Kidney epithelial cell (primary cell): ENCODE results near the gene LEF1. TPM values are rescaled to one million over a fixed set of nuclear protein-coding genes. Genes with fewer than 3 reads are reported as not detected.

ENCODE experiments used
- DNase-seq: peaks from one replicate; pipeline ENCODE4 v3.0.0-alpha.2; 2010; ENCODE audit warnings: low read depth
- H3K27me3 ChIP-seq: 2 replicates; pipeline ENCODE4 v1.6.0; 2011; ENCODE audit warnings: low read length; ENCODE audit not compliant: control insufficient read depth, insufficient read depth
- H3K36me3 ChIP-seq: 2 replicates; pipeline ENCODE4 v1.5.1; 2011; ENCODE audit warnings: low read length; ENCODE audit not compliant: control insufficient read depth, insufficient read depth
- H3K4me3 ChIP-seq: 2 replicates; pipeline ENCODE4 v1.5.1; 2011; ENCODE audit warnings: low read depth, mild to moderate bottlenecking, control low read depth, low read length
- CTCF ChIP-seq: IDR thresholded peaks from 2 replicates; pipeline ENCODE4 v1.5.1; 2011; ENCODE audit warnings: mild to moderate bottlenecking, moderate library complexity, low read length, control low read depth, inconsistent platforms; ENCODE audit not compliant: insufficient read depth, poor library complexity, severe bottlenecking
- total RNA-seq: library from RNA; depleted of rRNA; stranded (reverse); fragments of >200 nt; gene quantifications from 2 replicates; pipeline ENCODE4 v1.2.3, GENCODE V29; 2015

The LEF1 gene
- total RNA-seq, 1 donor from 2014 or later: 13.2 TPM

- Histone ChIP-seq H3K36me3 (no peaks in the 10 kb centered on the region), H3K4me3 (no peak overlapping the region), H3K27me3 (no peaks in the 10 kb centered on the region)
- TF ChIP-seq CTCF: no peak
- no peak for DNase-seq
These were observed 50.2 kb downstream of the LEF1 start for GRCh38 chr4:108118505-108118904.

GRCh38 chr4:108117418-108118182, 51.1 kb downstream of the LEF1 start:
- no peak for TF ChIP-seq CTCF
- DNase-seq: peak; percentile 14

GRCh38 chr4:108116423-108117168, 52.1 kb downstream of the LEF1 start:
- no peaks in the 10 kb centered on the region for H3K36me3 ChIP-seq

More at GRCh38 chr4:108117418-108118182, 51.1 kb downstream of the LEF1 start:
- H3K36me3 ChIP-seq: no peaks in the 10 kb centered on the region
- no peaks in the 10 kb centered on the region for H3K27me3 ChIP-seq
- H3K4me3 ChIP-seq: no peak overlapping the region

GRCh38 chr4:108115168-108115526, 53.6 kb downstream of the LEF1 start:
- no peak for DNase-seq
- H3K4me3 ChIP-seq: no peak overlapping the region
- no peak for TF ChIP-seq CTCF
- H3K27me3 ChIP-seq: no peaks in the 10 kb centered on the region
- H3K36me3 ChIP-seq: no peaks in the 10 kb centered on the region

More at GRCh38 chr4:108116423-108117168, 52.1 kb downstream of the LEF1 start:
- no peaks in the 10 kb centered on the region for H3K27me3 ChIP-seq
- H3K4me3 ChIP-seq: no peak overlapping the region
- no peak for TF ChIP-seq CTCF
- DNase-seq: no peak

GRCh38 chr4:108114503-108114902, 54.2 kb downstream of the LEF1 start:
- TF ChIP-seq CTCF: no peak
- Histone ChIP-seq H3K27me3 (no peaks in the 10 kb centered on the region), H3K36me3 (no peaks in the 10 kb centered on the region), H3K4me3 (no peak overlapping the region)
- no peak for DNase-seq
